Astrocyte of the spinal cord (primary cell): ENCODE data around the gene TYRO3.
A peak's percentile ranks its signal among the peaks of the same experiment; 100 is the strongest.

ENCODE experiments used
- DNase-seq: peaks from one replicate; pipeline ENCODE4 v3.0.0; 2011; ENCODE audit warnings: low read depth, low spot score
- H3K4me3 ChIP-seq: 2 replicates; pipeline ENCODE4 v1.5.1; 2011; ENCODE audit warnings: low read depth, mild to moderate bottlenecking, low read length, moderate library complexity
- CTCF ChIP-seq: IDR thresholded peaks from 2 replicates; pipeline ENCODE4 v1.5.1; 2012; ENCODE audit warnings: low read depth, mild to moderate bottlenecking, low read length, inconsistent platforms
- in situ Hi-C: cut with HindIII; loops from 2 replicates; pipeline ENCODE4 v1.10.0; 2017; ENCODE audit warnings: low sequenced_read_pairs

TYRO3 gene

DNA sequence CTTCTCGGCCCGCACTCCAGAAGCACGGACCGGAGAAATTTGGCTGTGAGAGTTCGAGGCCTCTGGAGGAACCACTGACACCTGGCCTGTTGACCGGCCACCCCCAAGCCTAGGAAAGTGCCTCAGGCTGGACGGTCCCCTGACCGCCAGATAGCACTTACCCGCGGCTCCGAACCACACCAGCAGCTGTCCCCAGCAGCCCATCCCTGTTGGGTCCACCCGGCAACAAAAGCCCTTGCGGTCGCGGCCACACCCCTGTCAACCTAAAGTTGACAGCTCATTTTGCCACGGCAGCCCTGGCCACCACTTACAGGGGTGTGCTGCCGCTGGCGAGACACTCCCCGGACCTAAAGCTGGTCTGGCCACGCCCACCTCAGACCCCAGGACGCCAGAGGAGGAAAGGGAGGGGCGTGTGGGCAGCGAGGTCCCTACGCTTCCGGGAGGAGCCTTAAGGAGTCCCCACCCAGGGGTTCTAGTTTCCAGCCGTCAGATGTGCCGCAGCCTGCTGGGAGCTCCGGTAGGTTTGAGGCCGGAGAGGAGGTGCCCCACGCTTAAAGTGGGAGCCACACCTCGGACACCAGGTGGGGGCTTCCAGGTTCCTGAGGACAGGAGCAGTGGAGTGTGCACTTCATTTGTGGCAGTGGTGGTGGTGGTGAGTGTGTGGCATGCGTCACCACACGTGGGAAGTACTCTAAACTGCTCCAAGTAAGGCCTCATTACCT lies 45.3 kb upstream of the TYRO3 start, which contains the start of gene LTK:
Gene LTK (minus strand): TSS at position 322 of the 722 bp plus-strand sequence. CDS start 118 bp downstream, at position 204.
- no peak for TF ChIP-seq CTCF
- in situ Hi-C loops, result no loop called here
- DNase-seq, result no peak
- H3K4me3 ChIP-seq, result peak within 1 kb of the TSS; percentile 30

DNA sequence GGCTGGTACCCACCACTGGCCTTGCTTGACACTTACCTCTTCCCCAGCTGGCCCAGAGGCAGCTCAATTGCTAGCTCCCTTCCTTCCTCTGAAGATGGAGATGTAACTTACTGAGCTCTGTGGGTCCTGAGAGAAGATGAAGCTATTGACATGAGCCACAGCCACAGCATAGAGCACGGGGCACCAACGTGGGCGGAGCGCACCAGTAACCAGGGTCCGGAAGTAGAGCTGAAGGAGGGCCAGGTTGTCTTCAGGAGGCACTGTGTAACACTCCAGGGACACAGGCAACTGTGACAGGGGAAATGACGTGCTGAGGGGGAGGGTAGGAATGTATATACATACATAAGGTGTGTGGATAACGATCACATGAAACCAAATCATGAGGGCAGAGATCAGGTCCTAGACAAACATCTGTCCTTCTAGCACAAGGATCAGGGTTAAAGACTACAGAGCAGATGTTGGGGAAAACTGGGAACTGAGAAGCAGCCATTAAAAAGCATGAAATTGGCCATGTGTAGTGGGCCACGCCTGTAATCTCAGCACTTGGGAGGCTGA lies 41.0 kb upstream of the TYRO3 start:
- H3K4me3 ChIP-seq, result no peak overlapping the region
- TF ChIP-seq CTCF, result no peak
- DNase-seq, result no peak
- in situ Hi-C loops, result no loop called here

- in situ Hi-C loops, result no loop called here
These were observed 38.4 kb upstream of the TYRO3 start for GRCh38 chr15:41520636-41521035.

GRCh38 chr15:41521614-41522013 lies 37.4 kb upstream of the TYRO3 start:
- H3K4me3 ChIP-seq, result no peak overlapping the region
- TF ChIP-seq CTCF, result no peak
- in situ Hi-C loops, result no loop called here
- no peak for DNase-seq

More at GRCh38 chr15:41520636-41521035, 38.4 kb upstream of the TYRO3 start:
- no peak for DNase-seq
- H3K4me3 ChIP-seq, result no peak overlapping the region
- TF ChIP-seq CTCF, result no peak

DNA sequence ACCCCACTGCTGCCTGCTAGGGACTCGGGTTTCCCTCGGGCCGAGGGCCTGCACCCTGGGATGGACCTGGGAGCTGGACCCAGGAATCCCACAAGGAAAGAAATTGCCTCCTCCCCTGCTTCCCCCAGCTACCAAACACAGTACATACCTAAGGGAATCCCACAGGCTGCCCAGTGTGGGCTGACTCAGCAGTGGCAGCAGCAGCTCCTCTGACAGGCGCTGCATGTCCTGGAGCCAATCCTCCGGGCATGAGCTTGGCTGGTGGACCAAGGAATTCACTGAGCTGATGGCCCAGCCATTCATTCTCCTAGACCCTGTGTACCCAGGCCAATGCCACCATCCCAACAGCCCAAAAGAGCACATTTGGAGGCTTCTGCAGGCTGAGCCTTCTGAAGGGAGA lies 35.9 kb upstream of the TYRO3 start:
- no peak for TF ChIP-seq CTCF
- peak; percentile 15 for DNase-seq
- in situ Hi-C loops, result no loop called here
- no peak overlapping the region for H3K4me3 ChIP-seq

DNA sequence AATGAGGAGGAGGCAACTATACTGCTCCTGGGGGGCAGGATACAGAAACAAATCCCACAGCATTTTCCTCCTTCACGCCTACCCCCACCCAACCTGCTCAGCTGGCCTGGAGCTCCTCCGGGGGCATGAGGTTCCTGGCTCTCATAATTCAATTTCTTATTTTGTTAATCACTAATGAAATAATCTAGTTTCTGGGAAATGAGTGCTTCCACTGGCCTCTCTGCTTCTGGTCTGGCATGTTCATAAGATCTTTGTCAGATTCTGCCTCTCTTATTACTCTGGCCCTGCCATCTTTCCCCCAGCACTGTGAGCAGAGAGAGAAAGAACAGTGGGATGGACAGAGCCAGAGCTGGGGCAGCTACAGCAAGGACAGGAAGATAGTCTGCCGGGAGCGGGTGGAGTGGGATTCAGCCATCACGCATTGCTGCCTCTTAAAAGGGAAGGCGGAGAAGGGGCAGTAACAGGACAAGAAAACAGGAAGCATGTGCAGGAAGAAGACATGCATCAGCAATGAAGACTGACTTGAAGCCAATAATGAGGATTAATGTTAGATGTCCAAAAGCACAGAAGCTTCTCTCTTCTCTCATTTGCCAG lies 28.6 kb upstream of the TYRO3 start:
- no peak for DNase-seq
- in situ Hi-C loops, result no loop called here
- H3K4me3 ChIP-seq, result no peak overlapping the region
- no peak for TF ChIP-seq CTCF
